HG03108 (cell line): ENCODE results near the gene CIB2.
"Not testable (repeated sequence)": the region's sequence is repeated elsewhere in the genome, so short reads cannot be mapped to it uniquely, and the experiment has no call there.

Source experiments
- ATAC-seq: cut with Tn5 transposase; IDR thresholded peaks from one replicate; pipeline ENCODE4 v1.9.1; 2021; ENCODE audit warnings: moderate library complexity; ENCODE audit not compliant: unreplicated experiment

The CIB2 gene

DNA sequence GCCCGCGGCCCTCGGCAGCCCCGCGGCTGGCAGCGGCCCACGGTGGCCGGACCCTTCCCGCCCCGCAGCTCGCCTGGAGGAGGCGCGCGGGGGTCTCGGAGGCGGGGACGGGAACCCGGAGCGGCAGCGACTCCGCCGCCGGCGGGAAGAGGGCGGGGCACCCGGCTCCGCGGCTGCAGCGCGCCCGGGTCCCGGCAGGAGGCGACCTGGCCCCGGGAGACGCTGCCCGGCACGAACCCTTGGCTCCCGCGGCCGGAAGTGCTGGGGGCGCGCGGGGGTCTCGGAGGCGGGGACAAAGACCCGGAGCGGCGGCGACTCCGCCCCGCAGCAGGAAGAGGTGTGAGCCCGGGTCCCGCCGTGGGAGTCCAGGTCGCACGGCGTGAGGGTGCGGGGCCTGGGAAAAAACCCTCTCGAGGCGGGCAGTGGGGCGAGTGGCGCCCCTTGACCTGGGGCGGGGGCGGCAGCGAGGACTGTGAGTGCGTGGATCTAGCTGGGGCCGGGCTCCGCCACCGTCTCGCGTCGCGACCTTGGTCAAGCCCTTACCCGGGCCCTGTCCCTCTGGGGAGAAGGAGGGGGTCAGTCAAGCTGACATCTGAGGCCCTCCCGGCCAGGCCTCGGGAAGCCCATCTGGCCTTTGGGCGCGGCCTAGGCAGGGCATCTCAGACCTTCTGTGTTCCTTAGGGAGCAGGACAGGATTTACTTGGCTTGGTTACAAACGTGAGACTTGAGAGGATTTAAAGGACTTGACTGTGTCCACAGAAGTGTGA, at the start of gene CIB2:
Gene CIB2, minus strand, starts transcription at position 151 of the 767 bp plus-strand sequence. CDS start 230 bp downstream, outside the sequence.
- ATAC-seq = peak; percentile 89

DNA sequence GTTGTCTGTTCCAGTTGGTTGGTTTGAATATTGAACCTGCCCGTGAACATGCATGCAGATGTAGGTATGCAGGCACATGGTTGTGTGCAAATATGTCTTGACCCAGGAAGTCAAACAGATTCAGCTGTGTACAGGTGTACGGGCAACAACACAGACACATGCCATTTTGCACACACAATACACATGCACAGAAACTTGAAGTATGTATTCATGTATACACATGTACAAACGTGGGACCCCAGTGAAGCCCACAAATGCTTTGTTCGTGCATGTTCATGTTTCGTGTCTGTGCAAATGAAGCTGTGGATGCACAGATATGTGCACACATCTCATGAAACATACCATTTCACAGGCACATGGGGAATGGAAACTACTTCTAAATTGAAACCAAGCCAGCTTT, 48.7 kb upstream of the CIB2 start:
- no peak for ATAC-seq

DNA sequence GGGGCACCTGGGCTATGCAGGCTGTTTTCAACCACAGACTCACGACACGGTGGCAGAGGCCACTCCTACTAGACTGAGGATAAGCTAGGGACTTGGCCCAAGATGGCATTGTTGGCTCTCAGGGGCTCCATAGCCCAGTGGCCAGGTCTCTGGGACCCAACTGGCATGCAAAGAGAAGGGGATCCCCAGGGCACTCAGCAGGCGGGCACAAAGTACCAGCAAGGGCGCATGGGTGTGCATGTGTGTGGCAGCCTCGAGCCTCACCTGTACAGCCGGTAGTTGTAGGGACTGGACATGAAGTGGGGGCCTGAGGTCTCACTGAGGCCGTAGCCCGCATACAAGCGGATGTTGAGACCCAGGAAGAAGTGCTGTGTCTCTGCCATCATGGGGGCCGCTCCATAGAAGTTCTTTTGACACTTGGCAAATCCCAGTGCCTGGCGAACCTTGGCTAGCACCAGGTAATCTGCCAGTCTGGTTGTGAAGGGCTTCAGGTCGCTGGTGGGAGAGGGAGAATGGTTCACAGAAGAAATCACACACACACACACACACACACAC, 48.1 kb upstream of the CIB2 start:
- ATAC-seq = no peak

- ATAC-seq = no peak
Measured at GRCh38 chr15:78178064-78178463, 46.8 kb upstream of the CIB2 start.

GRCh38 chr15:78177447-78177873, 46.2 kb upstream of the CIB2 start:
- ATAC-seq = no peak

- no peak for ATAC-seq
Measured at GRCh38 chr15:78175330-78175729, 44.1 kb upstream of the CIB2 start.

DNA sequence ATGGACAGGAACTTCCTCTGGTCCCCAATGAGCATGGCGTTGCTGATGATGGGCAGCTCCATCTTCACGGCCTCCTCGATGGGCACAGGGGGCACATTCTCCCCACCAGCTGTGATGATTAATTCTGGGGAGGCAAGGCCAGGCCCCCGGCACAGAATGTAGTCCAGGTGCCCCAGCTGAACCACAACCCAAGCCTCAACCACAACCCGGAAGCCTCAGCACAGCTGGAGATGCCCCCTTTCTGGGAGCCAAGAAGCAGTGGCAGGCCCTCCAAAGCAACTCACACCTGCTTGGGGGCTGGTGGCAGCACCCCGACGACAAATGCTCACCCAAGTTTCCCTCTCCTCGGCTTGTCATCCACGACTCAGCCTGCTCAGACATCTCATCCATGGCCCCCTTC, 43.2 kb upstream of the CIB2 start:
- no peak for ATAC-seq

GRCh38 chr15:78171864-78172472, 40.7 kb upstream of the CIB2 start:
- no peak for ATAC-seq

DNA sequence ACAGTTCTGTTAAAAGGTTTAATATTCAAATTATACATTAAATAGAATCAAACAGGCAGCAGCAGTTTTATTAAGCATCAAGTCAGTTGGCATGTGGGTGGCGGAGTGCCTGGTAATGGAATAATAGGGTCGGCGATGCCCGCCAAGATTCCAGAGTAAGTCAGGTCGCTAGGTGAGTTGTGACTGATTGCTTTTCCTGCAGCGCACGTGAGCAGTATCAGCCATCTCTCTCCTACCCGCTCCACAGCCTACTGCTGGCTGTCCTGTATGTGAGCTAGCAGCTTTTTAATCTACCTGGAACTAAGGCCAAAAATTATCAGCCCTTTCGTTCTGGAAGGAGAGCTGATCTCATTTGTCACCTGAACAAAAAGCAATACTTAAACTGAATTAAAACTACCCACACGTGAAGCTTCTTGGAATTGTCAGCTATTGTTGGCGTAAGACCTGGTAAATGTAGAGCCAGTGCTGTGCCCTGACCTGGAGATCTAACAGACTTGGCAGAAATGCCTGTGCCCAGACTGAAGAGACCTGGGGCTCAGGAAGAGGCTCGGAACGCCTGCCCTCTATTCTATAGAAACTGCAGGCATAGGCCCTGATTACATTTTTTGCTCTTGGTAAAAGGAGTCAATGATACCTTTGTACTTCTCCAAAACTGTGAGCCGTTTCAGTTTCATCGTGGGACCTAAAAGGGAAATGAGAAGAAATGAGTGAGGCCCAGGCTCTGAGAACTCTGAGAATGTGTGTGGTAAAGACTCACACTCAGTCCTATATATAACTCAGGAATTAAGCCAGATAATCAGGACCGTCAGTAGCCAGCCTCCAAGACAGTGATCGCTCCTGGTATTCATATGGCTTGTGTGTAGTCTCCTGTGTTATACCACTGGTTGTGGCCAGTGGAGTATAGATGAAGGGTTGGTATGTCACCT, 39.9 kb upstream of the CIB2 start:
- peak; percentile 48 for ATAC-seq

DNA sequence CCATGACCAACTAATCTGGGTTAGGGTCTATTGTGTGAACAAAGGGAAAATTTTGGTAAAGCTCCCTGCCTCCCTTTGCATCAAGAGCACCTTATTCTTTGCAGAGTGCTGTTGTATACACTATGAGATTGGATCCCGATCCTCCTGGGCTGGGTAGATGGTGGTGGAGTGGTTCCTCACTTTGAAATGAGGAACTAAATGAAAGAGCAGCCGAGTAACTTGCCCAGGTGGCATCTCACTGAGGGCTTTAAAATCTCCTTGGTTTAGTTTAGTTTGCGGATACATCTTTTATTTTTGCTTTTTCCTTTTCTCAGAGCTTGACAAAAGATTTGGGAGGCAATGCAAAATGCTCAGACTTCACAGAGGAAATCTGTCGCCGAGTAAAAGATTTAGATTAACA, 37.4 kb upstream of the CIB2 start:
- no peak for ATAC-seq

- peak; percentile 74 for ATAC-seq
Measured at GRCh38 chr15:78167227-78167888, 36.1 kb upstream of the CIB2 start.

DNA sequence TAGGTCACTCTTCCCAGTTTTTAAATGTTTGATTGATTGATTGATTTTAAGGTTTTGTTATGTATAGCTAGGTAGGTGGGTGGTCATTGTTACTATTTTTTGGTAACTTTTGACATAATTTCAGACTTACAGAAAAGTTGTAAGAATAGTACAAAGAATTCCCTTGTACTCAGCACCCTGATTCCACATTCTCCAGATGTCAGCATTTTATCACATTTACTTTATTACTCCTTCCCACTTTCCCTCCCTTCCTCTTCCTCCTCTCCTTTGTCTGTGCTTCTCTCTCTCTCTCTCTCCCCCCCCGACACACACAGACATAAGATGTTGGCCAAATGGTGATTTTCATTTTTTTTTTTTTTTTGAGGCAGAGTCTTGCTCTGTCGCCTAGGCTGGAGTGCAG, 32.8 kb upstream of the CIB2 start:
- no peak for ATAC-seq

- ATAC-seq = no peak
Measured at GRCh38 chr15:78162038-78162437, 30.8 kb upstream of the CIB2 start.

- ATAC-seq = no peak
Measured at GRCh38 chr15:78159395-78159794, 28.1 kb upstream of the CIB2 start.

DNA sequence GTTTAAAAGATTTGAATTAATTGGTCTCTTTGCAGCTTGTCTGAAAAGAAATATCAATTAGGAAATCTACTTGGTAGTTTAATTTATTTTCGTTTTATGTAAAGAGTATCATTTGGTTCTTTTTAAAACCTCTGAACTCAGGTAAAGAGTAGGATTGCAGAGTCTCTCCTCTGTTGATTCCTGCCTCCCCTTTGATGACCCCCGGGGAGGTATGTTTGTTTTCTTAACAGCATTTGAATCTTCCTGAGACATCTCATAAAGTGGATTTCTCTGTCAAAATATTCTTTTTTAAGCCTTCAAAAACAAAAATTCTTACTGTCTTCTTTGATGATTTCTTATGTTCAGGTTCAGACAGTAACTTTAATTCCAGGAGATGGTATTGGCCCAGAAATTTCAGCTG, 26.0 kb upstream of the CIB2 start:
- ATAC-seq = no peak

- no peak for ATAC-seq
Measured at GRCh38 chr15:78156653-78157052, 25.4 kb upstream of the CIB2 start.

- no peak for ATAC-seq
Measured at GRCh38 chr15:78155355-78155939, 24.2 kb upstream of the CIB2 start.

DNA sequence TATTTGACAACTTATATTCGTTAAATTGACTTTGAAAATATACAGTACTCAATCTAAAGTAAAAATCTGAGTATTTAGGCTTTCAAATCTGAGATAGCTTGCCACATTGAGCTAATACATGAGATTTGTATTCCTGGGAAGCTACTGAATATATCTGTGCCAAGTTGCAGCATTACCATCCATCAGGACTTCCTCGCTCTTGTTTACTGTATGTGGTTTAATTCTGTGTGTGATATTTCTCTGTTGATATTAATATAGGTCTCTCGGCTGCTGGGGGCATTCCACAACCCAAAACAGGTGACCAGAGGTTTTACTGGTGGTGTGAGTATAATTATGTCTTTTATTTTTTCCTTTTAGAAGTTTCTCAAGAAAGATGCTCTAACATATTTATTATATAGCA, 23.7 kb upstream of the CIB2 start:
- ATAC-seq = no peak

- ATAC-seq = not testable (repeated sequence)
Measured at GRCh38 chr15:78151075-78151474, 19.8 kb upstream of the CIB2 start.
